GM23338 (cell line): ENCODE data around the gene SULF2. TPM values are rescaled to one million over a fixed set of nuclear protein-coding genes. Genes with fewer than 3 reads are reported as not detected.

Experiments used
- ATAC-seq: fragments of 200-7000 bp; cut with Tn5 transposase; 3 replicates; pipeline ENCODE4 v1.9.1; 2020
- DNase-seq: peaks from one replicate; pipeline ENCODE4 v3.0.0-alpha.2; 2015; ENCODE audit warnings: low spot score
- H2AFZ ChIP-seq: fragments of 200-600 bp; sonication (generic); 2 replicates; pipeline ENCODE4 v1.8.0; 2016; ENCODE audit warnings: antibody characterized with exemption, mild to moderate bottlenecking, moderate library complexity
- H3F3A ChIP-seq: fragments of 200-600 bp; sonication (generic); replicated peaks from 2 replicates; pipeline ENCODE4 v1.8.0; 2017; ENCODE audit warnings: antibody characterized with exemption, mixed run types, low read depth
- H3K27ac ChIP-seq: fragments of 200-600 bp; sonication (generic); 2 replicates; pipeline ENCODE4 v1.6.1; 2016; ENCODE audit warnings: low read depth
- H3K27me3 ChIP-seq: fragments of 200-600 bp; sonication (generic); 2 replicates; pipeline ENCODE4 v1.8.0; 2016; ENCODE audit warnings: mild to moderate bottlenecking, mixed run types, moderate library complexity; ENCODE audit not compliant: insufficient read depth
- H3K36me3 ChIP-seq: fragments of 200-600 bp; sonication (generic); 2 replicates; pipeline ENCODE4 v1.8.0; 2016; ENCODE audit warnings: mild to moderate bottlenecking; ENCODE audit not compliant: insufficient read depth
- H3K4me1 ChIP-seq: fragments of 200-600 bp; sonication (generic); 2 replicates; pipeline ENCODE4 v1.8.0; 2016; ENCODE audit warnings: mild to moderate bottlenecking, moderate library complexity; ENCODE audit not compliant: insufficient read depth
- H3K4me2 ChIP-seq: fragments of 200-600 bp; sonication (generic); 2 replicates; pipeline ENCODE4 v1.7.1; 2017; ENCODE audit warnings: mixed run types
- H3K4me3 ChIP-seq: fragments of 200-600 bp; sonication (generic); 2 replicates; pipeline ENCODE4 v1.6.1; 2016; ENCODE audit warnings: mixed run types
- H3K79me2 ChIP-seq: fragments of 200-600 bp; sonication (generic); replicated peaks from 2 replicates; pipeline ENCODE4 v1.8.0; 2017; ENCODE audit warnings: mild to moderate bottlenecking; ENCODE audit not compliant: insufficient read depth
- H3K9me2 ChIP-seq: fragments of 200-600 bp; sonication (generic); 2 replicates; pipeline ENCODE4 v1.8.0; 2017; ENCODE audit not compliant: insufficient read depth
- H4K20me1 ChIP-seq: fragments of 200-600 bp; sonication (generic); replicated peaks from 2 replicates; pipeline ENCODE4 v1.8.0; 2017; ENCODE audit warnings: mild to moderate bottlenecking; ENCODE audit not compliant: insufficient read depth
- H3K27ac Mint-ChIP-seq: 2 replicates; pipeline ENCODE4 v1.8.0; 2020; ENCODE audit warnings: inconsistent platforms, mild to moderate bottlenecking, moderate library complexity, mixed read lengths
- H3K27me3 Mint-ChIP-seq: 3 replicates; pipeline ENCODE4 v1.8.0; 2022; ENCODE audit warnings: low read depth, mild to moderate bottlenecking, moderate library complexity, mixed read lengths, inconsistent platforms; ENCODE audit not compliant: insufficient read depth, poor library complexity
- H3K36me3 Mint-ChIP-seq: 3 replicates; pipeline ENCODE4 v1.8.0; 2021; ENCODE audit warnings: low read depth, mild to moderate bottlenecking, inconsistent platforms, moderate library complexity, mixed read lengths
- H3K4me1 Mint-ChIP-seq: 3 replicates; pipeline ENCODE4 v1.8.0; 2020; ENCODE audit warnings: mild to moderate bottlenecking, inconsistent platforms, mixed read lengths
- H3K4me3 Mint-ChIP-seq: 3 replicates; pipeline ENCODE4 v1.8.0; 2021; ENCODE audit warnings: moderate library complexity, mild to moderate bottlenecking, inconsistent platforms, mixed read lengths
- H3K9me3 Mint-ChIP-seq: 3 replicates; pipeline ENCODE4 v1.8.0; 2020; ENCODE audit warnings: moderate library complexity, mild to moderate bottlenecking, inconsistent platforms, mixed read lengths
- CREB1 ChIP-seq: fragments of 250-450 bp; sonication (Bioruptor Pico); IDR thresholded peaks from 2 replicates; pipeline ENCODE4 v1.5.0; 2020; ENCODE audit warnings: low read depth, mild to moderate bottlenecking, moderate library complexity
- CTCF ChIP-seq, 2 experiments: fragments of 200-600 bp in 1 of 2; sonication (generic) in 1 of 2; conservative IDR thresholded peaks; 2 replicates each; pipeline versions ENCODE4 v1.5.1 to v1.6.1; 2016 to 2017; ENCODE audit warnings: antibody characterized with exemption in 2 of 2, low read depth in 2 of 2, mild to moderate bottlenecking in 2 of 2, moderate library complexity in 1 of 2
- EZH2 ChIP-seq: fragments of 200-600 bp; sonication (generic); IDR thresholded peaks from one replicate; pipeline ENCODE4 v1.8.0; 2017; ENCODE audit warnings: antibody characterized with exemption, mild to moderate bottlenecking, low read depth; ENCODE audit not compliant: unreplicated experiment
- EZH2phosphoT487 ChIP-seq: fragments of 200-600 bp; sonication (generic); IDR thresholded peaks from one replicate; pipeline ENCODE4 v1.8.1; 2018; ENCODE audit warnings: antibody characterized with exemption; ENCODE audit not compliant: unreplicated experiment
- JUNB ChIP-seq: IDR thresholded peaks from one replicate; pipeline ENCODE4 v1.6.1; 2016; ENCODE audit warnings: antibody characterized with exemption; ENCODE audit not compliant: unreplicated experiment
- ZNF331 ChIP-seq: fragments of 250-450 bp; sonication (Bioruptor Pico); IDR thresholded peaks from 2 replicates; pipeline ENCODE4 v1.5.0; 2020; ENCODE audit warnings: low read depth, mild to moderate bottlenecking, moderate library complexity
- polyA plus RNA-seq: library from polyadenylated mRNA; unstranded; fragments of >200 nt; fragmentation: Nextera tagmentation; extraction: Ambion mirVana; gene quantifications from 2 replicates; pipeline ENCODE4 v1.2.1, GENCODE V29; 2016
- total RNA-seq: library from RNA; depleted of rRNA; stranded (reverse); fragments of >200 nt; shearing (Covaris generic); gene quantifications from 2 replicates; pipeline ENCODE4 v1.2.3, GENCODE V29; 2014
- TF ChIP-seq, protein P1 (sequence below): fragments of 250-450 bp; sonication (Bioruptor Pico); IDR thresholded peaks from 2 replicates; pipeline ENCODE4 v1.5.0; 2020; ENCODE audit warnings: mild to moderate bottlenecking, moderate library complexity
- TF ChIP-seq, protein P2 (sequence below): IDR thresholded peaks from one replicate; pipeline ENCODE4 v1.6.1; 2018; ENCODE audit warnings: antibody characterized with exemption; ENCODE audit not compliant: unreplicated experiment

Gene SULF2
- total and polyA plus RNA-seq, 2 experiments from 2014 or later = 9.5 to 20.7 TPM

DNA sequence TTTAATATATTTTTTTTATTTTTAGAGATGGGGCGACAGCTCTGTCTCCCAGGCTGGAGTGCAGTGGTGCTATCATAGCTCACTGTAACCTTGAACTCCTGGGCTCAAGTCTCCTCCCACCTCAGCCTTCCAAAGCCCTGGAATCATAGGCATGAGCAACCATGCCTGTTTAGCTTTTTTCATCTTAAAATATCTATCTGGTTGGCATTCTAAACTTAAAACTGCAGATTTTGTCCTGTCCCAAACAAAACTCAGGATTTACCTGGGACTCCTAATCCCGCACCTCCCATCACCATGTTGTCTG is 124.7 kb downstream of the SULF2 start:
- ATAC-seq (no peak), DNase-seq (no peak)
- H3K27ac Mint-ChIP-seq = no peak overlapping the region
- H4K20me1 ChIP-seq = no peaks in the 10 kb centered on the region
- no peaks in the 10 kb centered on the region for H3K79me2 ChIP-seq
- H2AFZ ChIP-seq = no peak overlapping the region
- peaks cover 19% of the 10 kb centered on the region for H3K4me1 Mint-ChIP-seq
- no peak overlapping the region for H3K4me3 ChIP-seq
- H3K27me3 ChIP-seq = no peaks in the 10 kb centered on the region
- H3K36me3 Mint-ChIP-seq = peaks cover 2% of the 10 kb centered on the region; the same call in 2 of the 3 replicates
- H3K36me3 ChIP-seq = peaks cover 5% of the 10 kb centered on the region; the same call in 1 of the 2 replicates
- TF ChIP-seq CTCF (conservative IDR thresholded peaks at IDR 0.05; ENCODE audit: low read depth in 2 of 2) = no peak
- TF ChIP-seq EZH2phosphoT487 = no peak
- TF ChIP-seq JUNB = no peak
- no peak for TF ChIP-seq EZH2
- peaks cover 10% of the 10 kb centered on the region for H3K4me1 ChIP-seq
- H3K4me2 ChIP-seq = no peak overlapping the region
- H3K27ac ChIP-seq = no peak overlapping the region
- peaks cover 10% of the 10 kb centered on the region for H3K27me3 Mint-ChIP-seq
- no peak overlapping the region for H3K4me3 Mint-ChIP-seq
- no peaks in the 10 kb centered on the region for H3F3A ChIP-seq
- H3K9me2 ChIP-seq = no peaks in the 10 kb centered on the region
- no peaks in the 10 kb centered on the region for H3K9me3 Mint-ChIP-seq

GRCh38 chr20:47659904-47660601 is 125.2 kb downstream of the SULF2 start:
- Mint-ChIP-seq H3K36me3 (peaks cover 2% of the 10 kb centered on the region; the same call in 2 of the 3 replicates), H3K27ac (no peak overlapping the region), H3K27me3 (peaks cover 10% of the 10 kb centered on the region), H3K4me1 (peaks cover 24% of the 10 kb centered on the region), H3K4me3 (no peak overlapping the region), H3K9me3 (no peaks in the 10 kb centered on the region)
- Histone ChIP-seq H3K36me3 (peaks cover 5% of the 10 kb centered on the region; the same call in 1 of the 2 replicates), H3K79me2 (no peaks in the 10 kb centered on the region), H3K27ac (no peak overlapping the region), H3K4me2 (no peak overlapping the region), H4K20me1 (no peaks in the 10 kb centered on the region), H3K27me3 (no peaks in the 10 kb centered on the region), H3F3A (no peaks in the 10 kb centered on the region), H2AFZ (no peak overlapping the region), H3K4me3 (no peak overlapping the region), H3K9me2 (no peaks in the 10 kb centered on the region), H3K4me1 (peaks cover 15% of the 10 kb centered on the region)
- ATAC-seq = no peak
- TF ChIP-seq ZNF331 (CRISPR knock-in tag) (no peak), CREB1 (CRISPR knock-in tag) (no peak), EZH2 (no peak)
- TF ChIP-seq, protein P1, sequence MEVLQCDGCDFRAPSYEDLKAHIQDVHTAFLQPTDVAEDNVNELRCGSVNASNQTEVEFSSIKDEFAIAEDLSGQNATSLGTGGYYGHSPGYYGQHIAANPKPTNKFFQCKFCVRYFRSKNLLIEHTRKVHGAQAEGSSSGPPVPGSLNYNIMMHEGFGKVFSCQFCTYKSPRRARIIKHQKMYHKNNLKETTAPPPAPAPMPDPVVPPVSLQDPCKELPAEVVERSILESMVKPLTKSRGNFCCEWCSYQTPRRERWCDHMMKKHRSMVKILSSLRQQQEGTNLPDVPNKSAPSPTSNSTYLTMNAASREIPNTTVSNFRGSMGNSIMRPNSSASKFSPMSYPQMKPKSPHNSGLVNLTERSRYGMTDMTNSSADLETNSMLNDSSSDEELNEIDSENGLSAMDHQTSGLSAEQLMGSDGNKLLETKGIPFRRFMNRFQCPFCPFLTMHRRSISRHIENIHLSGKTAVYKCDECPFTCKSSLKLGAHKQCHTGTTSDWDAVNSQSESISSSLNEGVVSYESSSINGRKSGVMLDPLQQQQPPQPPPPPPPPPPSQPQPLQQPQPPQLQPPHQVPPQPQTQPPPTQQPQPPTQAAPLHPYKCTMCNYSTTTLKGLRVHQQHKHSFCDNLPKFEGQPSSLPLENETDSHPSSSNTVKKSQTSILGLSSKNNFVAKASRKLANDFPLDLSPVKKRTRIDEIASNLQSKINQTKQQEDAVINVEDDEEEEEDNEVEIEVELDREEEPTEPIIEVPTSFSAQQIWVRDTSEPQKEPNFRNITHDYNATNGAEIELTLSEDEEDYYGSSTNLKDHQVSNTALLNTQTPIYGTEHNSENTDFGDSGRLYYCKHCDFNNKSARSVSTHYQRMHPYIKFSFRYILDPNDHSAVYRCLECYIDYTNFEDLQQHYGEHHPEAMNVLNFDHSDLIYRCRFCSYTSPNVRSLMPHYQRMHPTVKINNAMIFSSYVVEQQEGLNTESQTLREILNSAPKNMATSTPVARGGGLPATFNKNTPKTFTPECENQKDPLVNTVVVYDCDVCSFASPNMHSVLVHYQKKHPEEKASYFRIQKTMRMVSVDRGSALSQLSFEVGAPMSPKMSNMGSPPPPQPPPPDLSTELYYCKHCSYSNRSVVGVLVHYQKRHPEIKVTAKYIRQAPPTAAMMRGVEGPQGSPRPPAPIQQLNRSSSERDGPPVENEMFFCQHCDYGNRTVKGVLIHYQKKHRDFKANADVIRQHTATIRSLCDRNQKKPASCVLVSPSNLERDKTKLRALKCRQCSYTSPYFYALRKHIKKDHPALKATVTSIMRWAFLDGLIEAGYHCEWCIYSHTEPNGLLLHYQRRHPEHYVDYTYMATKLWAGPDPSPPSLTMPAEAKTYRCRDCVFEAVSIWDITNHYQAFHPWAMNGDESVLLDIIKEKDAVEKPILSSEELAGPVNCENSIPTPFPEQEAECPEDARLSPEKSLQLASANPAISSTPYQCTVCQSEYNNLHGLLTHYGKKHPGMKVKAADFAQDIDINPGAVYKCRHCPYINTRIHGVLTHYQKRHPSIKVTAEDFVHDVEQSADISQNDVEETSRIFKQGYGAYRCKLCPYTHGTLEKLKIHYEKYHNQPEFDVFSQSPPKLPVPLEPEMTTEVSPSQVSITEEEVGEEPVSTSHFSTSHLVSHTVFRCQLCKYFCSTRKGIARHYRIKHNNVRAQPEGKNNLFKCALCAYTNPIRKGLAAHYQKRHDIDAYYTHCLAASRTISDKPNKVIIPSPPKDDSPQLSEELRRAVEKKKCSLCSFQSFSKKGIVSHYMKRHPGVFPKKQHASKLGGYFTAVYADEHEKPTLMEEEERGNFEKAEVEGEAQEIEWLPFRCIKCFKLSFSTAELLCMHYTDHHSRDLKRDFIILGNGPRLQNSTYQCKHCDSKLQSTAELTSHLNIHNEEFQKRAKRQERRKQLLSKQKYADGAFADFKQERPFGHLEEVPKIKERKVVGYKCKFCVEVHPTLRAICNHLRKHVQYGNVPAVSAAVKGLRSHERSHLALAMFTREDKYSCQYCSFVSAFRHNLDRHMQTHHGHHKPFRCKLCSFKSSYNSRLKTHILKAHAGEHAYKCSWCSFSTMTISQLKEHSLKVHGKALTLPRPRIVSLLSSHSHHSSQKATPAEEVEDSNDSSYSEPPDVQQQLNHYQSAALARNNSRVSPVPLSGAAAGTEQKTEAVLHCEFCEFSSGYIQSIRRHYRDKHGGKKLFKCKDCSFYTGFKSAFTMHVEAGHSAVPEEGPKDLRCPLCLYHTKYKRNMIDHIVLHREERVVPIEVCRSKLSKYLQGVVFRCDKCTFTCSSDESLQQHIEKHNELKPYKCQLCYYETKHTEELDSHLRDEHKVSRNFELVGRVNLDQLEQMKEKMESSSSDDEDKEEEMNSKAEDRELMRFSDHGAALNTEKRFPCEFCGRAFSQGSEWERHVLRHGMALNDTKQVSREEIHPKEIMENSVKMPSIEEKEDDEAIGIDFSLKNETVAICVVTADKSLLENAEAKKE (CRISPR knock-in tag) = no peak
- TF ChIP-seq, protein P2, sequence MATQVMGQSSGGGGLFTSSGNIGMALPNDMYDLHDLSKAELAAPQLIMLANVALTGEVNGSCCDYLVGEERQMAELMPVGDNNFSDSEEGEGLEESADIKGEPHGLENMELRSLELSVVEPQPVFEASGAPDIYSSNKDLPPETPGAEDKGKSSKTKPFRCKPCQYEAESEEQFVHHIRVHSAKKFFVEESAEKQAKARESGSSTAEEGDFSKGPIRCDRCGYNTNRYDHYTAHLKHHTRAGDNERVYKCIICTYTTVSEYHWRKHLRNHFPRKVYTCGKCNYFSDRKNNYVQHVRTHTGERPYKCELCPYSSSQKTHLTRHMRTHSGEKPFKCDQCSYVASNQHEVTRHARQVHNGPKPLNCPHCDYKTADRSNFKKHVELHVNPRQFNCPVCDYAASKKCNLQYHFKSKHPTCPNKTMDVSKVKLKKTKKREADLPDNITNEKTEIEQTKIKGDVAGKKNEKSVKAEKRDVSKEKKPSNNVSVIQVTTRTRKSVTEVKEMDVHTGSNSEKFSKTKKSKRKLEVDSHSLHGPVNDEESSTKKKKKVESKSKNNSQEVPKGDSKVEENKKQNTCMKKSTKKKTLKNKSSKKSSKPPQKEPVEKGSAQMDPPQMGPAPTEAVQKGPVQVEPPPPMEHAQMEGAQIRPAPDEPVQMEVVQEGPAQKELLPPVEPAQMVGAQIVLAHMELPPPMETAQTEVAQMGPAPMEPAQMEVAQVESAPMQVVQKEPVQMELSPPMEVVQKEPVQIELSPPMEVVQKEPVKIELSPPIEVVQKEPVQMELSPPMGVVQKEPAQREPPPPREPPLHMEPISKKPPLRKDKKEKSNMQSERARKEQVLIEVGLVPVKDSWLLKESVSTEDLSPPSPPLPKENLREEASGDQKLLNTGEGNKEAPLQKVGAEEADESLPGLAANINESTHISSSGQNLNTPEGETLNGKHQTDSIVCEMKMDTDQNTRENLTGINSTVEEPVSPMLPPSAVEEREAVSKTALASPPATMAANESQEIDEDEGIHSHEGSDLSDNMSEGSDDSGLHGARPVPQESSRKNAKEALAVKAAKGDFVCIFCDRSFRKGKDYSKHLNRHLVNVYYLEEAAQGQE = no peak
- DNase-seq = no peak
